Measurements from ENCODE around the gene MSH4.

DNA sequence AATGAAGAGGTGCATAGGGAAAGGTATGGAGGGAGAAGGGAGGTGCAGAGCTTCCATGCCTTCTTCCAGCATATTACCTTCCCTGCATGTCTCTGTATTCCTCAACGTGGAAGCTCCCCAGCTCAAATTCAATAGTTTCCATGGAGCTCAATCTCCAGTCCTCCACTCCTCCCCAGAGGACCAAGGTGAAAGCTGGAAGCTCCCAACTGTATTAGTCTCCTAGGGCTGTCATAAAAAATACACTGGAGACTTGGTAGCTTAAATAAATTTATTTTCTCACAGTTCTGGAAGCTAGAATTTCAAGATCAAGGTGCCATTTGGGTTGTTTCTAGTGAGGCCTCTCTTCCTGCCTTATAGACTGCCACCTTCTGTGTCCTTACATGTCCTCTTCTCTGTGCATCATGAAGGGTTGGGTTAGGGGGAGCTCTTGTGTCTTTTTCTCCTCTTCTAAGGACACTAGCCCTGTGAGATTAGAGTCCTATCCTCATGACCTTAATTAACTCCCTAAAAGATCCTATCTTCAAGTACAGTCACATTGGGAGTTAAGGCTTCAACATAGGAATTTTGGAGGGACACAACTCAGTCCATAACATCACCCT, 32.5 kb upstream of the MSH4 start:
- TF ChIP-seq SPI1 (IDR thresholded peaks at IDR 0.05; ENCODE audit: low read depth, low read length) (no peak), POLR2A (IDR thresholded peaks at IDR 0.05; ENCODE audit: low read depth, low read length) (no peak), POLR2AphosphoS5 (IDR thresholded peaks at IDR 0.05; ENCODE audit: low read depth, low read length) (no peak)
